HCT116 (cell line): ENCODE data around the gene MAPK8. TPM values are rescaled to one million over a fixed set of nuclear protein-coding genes. Genes with fewer than 3 reads are reported as not detected.

Experiments
- ATAC-seq: fragments of 200-7000 bp; cut with Tn5 transposase; 2 replicates; pipeline ENCODE4 v1.9.1; 2020; ENCODE audit warnings: mild to moderate bottlenecking, moderate library complexity
- BruUV-seq: library from RNA; stranded (reverse); fragments of 400-500 nt; replicated peaks from 2 replicates; lab custom pipeline; 2021; lab: Mats Ljungman, UMichigan
- CTCF ChIA-PET: fragments of 300-600 bp; sonication (Branson Sonifier 250); formaldehyde crosslinking; loops from one replicate; lab custom pipeline; 2021; ENCODE audit warnings: antibody characterized with exemption; lab: Charles Lee
- POLR2A ChIA-PET: fragments of 300-600, 350-600 bp; sonication (Branson Sonifier 250); formaldehyde crosslinking; loops from one replicate; lab custom pipeline; 2021; ENCODE audit warnings: antibody characterized with exemption; lab: Charles Lee
- RAD21 ChIA-PET, 2 experiments: fragments of 300-600 bp; sonication (Branson Sonifier 250); formaldehyde crosslinking; loops; one replicate each; lab custom pipeline; 2023; ENCODE audit warnings: low total read pairs in 2 of 2; ENCODE audit not compliant: uncharacterized antibody in 2 of 2, unreplicated experiment in 2 of 2, low non-redundant PET in 1 of 2; lab: Charles Lee
- DNase-seq: peaks from one replicate; pipeline ENCODE4 v3.0.0-alpha.2; 2010; ENCODE audit warnings: low read depth, low spot score
- H2AFZ ChIP-seq: fragments of 200-600 bp; shearing (Covaris generic), sonication (generic); 2 replicates; pipeline ENCODE4 v1.6.1; 2017; ENCODE audit warnings: low read depth, mixed run types, mixed read lengths, antibody characterized with exemption, low read length; ENCODE audit not compliant: poor library complexity, severe bottlenecking
- H3K27ac ChIP-seq: 2 replicates; pipeline ENCODE4 v1.5.1; 2012; ENCODE audit warnings: low read depth, low read length
- H3K27me3 ChIP-seq: fragments of 200-600 bp; sonication (generic); 2 replicates; pipeline ENCODE4 v1.6.1; 2016; ENCODE audit warnings: mixed run types, low read length, mixed read lengths; ENCODE audit not compliant: insufficient read depth
- H3K36me3 ChIP-seq, 2 experiments: fragments of 200-500 bp in 1 of 2; fragments of 200-600 bp in 1 of 2; sonication (Bioruptor generic) in 1 of 2; sonication (generic) in 1 of 2; 2 replicates each; pipeline versions ENCODE4 v1.5.1 to v1.6.1; 2014 to 2016; ENCODE audit warnings: low read length in 2 of 2, inconsistent platforms in 1 of 2, mixed read lengths in 1 of 2, mixed run types in 1 of 2; ENCODE audit not compliant: insufficient read depth in 2 of 2, control insufficient read depth in 1 of 2
- H3K4me1 ChIP-seq, 2 experiments: fragments of 200-600 bp in 1 of 2; sonication (generic) in 1 of 2; 2 replicates each; pipeline versions ENCODE4 v1.5.1 to v1.6.1; 2012 to 2017; ENCODE audit warnings: low read length in 2 of 2, inconsistent platforms in 1 of 2, mild to moderate bottlenecking in 1 of 2, mixed read lengths in 1 of 2, mixed run types in 1 of 2, moderate library complexity in 1 of 2; ENCODE audit not compliant: insufficient read depth in 2 of 2, control insufficient read depth in 1 of 2
- H3K4me2 ChIP-seq: fragments of 200-600 bp; sonication (generic); 2 replicates; pipeline ENCODE4 v1.6.1; 2017; ENCODE audit warnings: mixed run types, low read length, mixed read lengths
- H3K4me3 ChIP-seq, 2 experiments: fragments of 200-600 bp in 1 of 2; sonication (generic) in 1 of 2; replicated peaks in 1 of 2; 2 replicates each; pipeline ENCODE4 v1.5.1; 2011 to 2016; ENCODE audit warnings: low read length in 2 of 2, control low read depth in 1 of 2, low read depth in 1 of 2, mild to moderate bottlenecking in 1 of 2, mixed read lengths in 1 of 2, mixed run types in 1 of 2
- H3K79me2 ChIP-seq: fragments of 200-600 bp; sonication (generic); 2 replicates; pipeline ENCODE4 v1.6.1; 2017; ENCODE audit warnings: mild to moderate bottlenecking, mixed run types, low read length, moderate library complexity, mixed read lengths; ENCODE audit not compliant: insufficient read depth
- H3K9ac ChIP-seq: fragments of 200-600 bp; sonication (generic); 2 replicates; pipeline ENCODE4 v1.6.1; 2016; ENCODE audit warnings: low read length, mixed read lengths
- H3K9me2 ChIP-seq: fragments of 200-600 bp; sonication (generic), shearing (Covaris generic); 2 replicates; pipeline ENCODE4 v1.6.1; 2017; ENCODE audit warnings: mixed run types, mild to moderate bottlenecking, moderate library complexity; ENCODE audit not compliant: insufficient read depth
- H3K9me3 ChIP-seq, 2 experiments: fragments of 200-500 bp in 1 of 2; fragments of 200-600 bp in 1 of 2; sonication (Bioruptor generic) in 1 of 2; sonication (generic) in 1 of 2; 2 replicates each; pipeline ENCODE4 v1.6.1; 2014 to 2017; ENCODE audit warnings: low read length in 2 of 2, mixed read lengths in 2 of 2, inconsistent platforms in 1 of 2, low read depth in 1 of 2, mild to moderate bottlenecking in 1 of 2, mixed run types in 1 of 2, moderate library complexity in 1 of 2; ENCODE audit not compliant: control insufficient read depth in 1 of 2, insufficient read depth in 1 of 2
- H4K20me1 ChIP-seq: fragments of 200-600 bp; sonication (generic), shearing (Covaris generic); 2 replicates; pipeline ENCODE4 v1.6.1; 2017; ENCODE audit warnings: mixed run types, mild to moderate bottlenecking, moderate library complexity; ENCODE audit not compliant: insufficient read depth
- CBX3 ChIP-seq: IDR thresholded peaks from 2 replicates; pipeline ENCODE4 v1.6.1; 2012; ENCODE audit warnings: low read depth
- EGR1 ChIP-seq: IDR thresholded peaks from 2 replicates; pipeline ENCODE4 v1.6.1; 2012; ENCODE audit warnings: low read depth
- ELF1 ChIP-seq: IDR thresholded peaks from 2 replicates; pipeline ENCODE4 v1.6.1; 2012; ENCODE audit warnings: low read depth, borderline replicate concordance
- EZH2phosphoT487 ChIP-seq: fragments of 200-600 bp; IDR thresholded peaks from 2 replicates; pipeline ENCODE4 v1.6.1; 2018; ENCODE audit warnings: antibody characterized with exemption, borderline replicate concordance
- FOSL1 ChIP-seq: IDR thresholded peaks from 2 replicates; pipeline ENCODE4 v1.6.1; 2012; ENCODE audit warnings: low read depth
- POLR2AphosphoS5 ChIP-seq: IDR thresholded peaks from 2 replicates; pipeline ENCODE4 v1.6.1; 2011; ENCODE audit warnings: mild to moderate bottlenecking, low read depth, low read length, moderate library complexity
- RAD21 ChIP-seq: IDR thresholded peaks from 2 replicates; pipeline ENCODE4 v1.6.1; 2012; ENCODE audit warnings: low read depth, mild to moderate bottlenecking
- SRF ChIP-seq: IDR thresholded peaks from 2 replicates; pipeline ENCODE4 v1.6.1; 2012; ENCODE audit warnings: low read depth
- TCF7L2 ChIP-seq: IDR thresholded peaks from 2 replicates; pipeline ENCODE4 v1.7.0; 2011; ENCODE audit warnings: borderline replicate concordance, inconsistent platforms; ENCODE audit not compliant: insufficient read depth, insufficient read length; ENCODE audit errors: extremely low read depth
- YY1 ChIP-seq: IDR thresholded peaks from 2 replicates; pipeline ENCODE4 v1.6.1; 2011; ENCODE audit warnings: low read length, low read depth, moderate library complexity, mild to moderate bottlenecking; ENCODE audit not compliant: insufficient replicate concordance; ENCODE audit errors: extremely low read depth
- intact Hi-C: fragments of 100-400 bp; cut with micrococcal nuclease; formaldehyde crosslinking; loops from 2 replicates; pipeline ENCODE4 v1.10.0; 2022
- total RNA-seq: library from RNA; stranded (reverse); gene quantifications from one replicate; pipeline ENCODE4 v1.2.1, GENCODE V29; 2021; ENCODE audit not compliant: unreplicated experiment

The MAPK8 gene
- total RNA-seq, 1 experiment from 2014 or later, result 71.0 TPM

DNA sequence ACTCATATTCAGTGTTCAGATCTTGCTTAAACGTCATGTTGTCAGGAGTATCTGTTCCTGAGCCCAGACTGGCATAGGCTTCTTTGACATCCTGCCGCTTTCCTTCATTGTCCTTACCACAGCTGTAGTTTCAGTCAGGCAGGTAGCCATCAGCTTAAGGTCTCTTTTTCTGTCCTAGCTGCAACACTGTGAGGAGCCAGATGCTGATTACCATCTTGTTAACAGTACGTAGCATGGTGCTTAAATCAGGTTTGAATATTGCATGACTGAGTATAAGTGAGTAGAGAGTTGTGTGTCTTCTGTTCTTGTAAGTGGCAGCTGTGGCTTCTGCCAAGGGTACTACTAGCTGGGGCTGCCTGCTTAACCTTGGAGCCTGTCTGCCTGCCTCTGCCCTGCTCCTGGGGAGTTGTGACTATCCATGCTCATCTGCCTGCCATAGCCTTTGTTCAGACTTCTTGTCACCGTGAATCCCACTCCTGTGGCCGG lies 92.6 kb downstream of the MAPK8 start (continued):
- TF ChIP-seq SRF, result no peak
- TF ChIP-seq EZH2phosphoT487, result no peak
- TF ChIP-seq POLR2AphosphoS5, result no peak
- TF ChIP-seq CBX3, result no peak
- TF ChIP-seq RAD21, result no peak
- TF ChIP-seq EGR1, result no peak
- TF ChIP-seq TCF7L2, result no peak

DNA sequence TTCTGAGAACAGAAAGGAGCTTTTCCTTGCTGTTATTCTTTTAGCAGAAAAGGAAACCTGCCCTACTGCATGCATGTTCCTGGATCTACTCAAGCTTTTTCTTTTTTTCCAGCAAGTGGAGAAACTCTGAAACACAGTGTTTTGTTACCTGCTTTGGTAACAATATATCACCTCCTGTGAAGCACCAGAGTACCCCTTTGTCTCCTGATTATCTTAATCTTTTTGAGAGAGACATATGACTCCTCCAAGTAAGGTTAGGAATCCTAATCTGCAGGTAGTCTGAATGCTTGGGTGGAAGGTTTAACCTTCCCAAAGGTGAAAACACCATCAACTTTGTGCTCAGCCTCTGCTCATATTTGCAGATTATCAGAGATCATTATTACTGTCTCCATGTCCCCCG lies 93.1 kb downstream of the MAPK8 start:
- H4K20me1 ChIP-seq, result no peaks in the 10 kb centered on the region
- peaks cover 4 to 13% of the 10 kb centered on the region in 2 experiments; a peak in 2 of 4 replicates for H3K4me1 ChIP-seq
- RAD21 ChIA-PET, result no interaction called here
- no peak overlapping the region for H3K27ac ChIP-seq
- no peak overlapping the region for H3K4me3 ChIP-seq
- no peak for DNase-seq
- 0 out of 2 replicates have a peak overlapping the region, but pooled peaks have one; percentile 2 for H3K4me2 ChIP-seq
- H3K36me3 ChIP-seq, result no peaks in the 10 kb centered on the region
- BruUV-seq, result no TSS peak
- CTCF ChIA-PET, result no interaction called here
- no peak for ATAC-seq
- H3K9me3 ChIP-seq, result no peaks in the 10 kb centered on the region
- no peaks in the 10 kb centered on the region for H3K27me3 ChIP-seq
- no peaks in the 10 kb centered on the region for H3K9me2 ChIP-seq
- intact Hi-C loops, result no loop called here
- POLR2A ChIA-PET, result no interaction called here
- H3K9ac ChIP-seq, result no peak overlapping the region
- H2AFZ ChIP-seq, result no peak overlapping the region
- TF ChIP-seq YY1 (no peak), EGR1 (no peak), ELF1 (no peak), POLR2AphosphoS5 (no peak), FOSL1 (no peak), TCF7L2 (no peak)
- H3K79me2 ChIP-seq, result peaks cover 4% of the 10 kb centered on the region; the same call in 1 of the 2 replicates
